Ramos (cell line): ENCODE measurements around the gene ZNF74.
"Not testable (repeated sequence)": the region's sequence is repeated elsewhere in the genome, so short reads cannot be mapped to it uniquely, and the experiment has no call there.

Experiments
- in situ Hi-C: fragments of 300-500 bp; cut with MboI; formaldehyde crosslinking; loops from one replicate; pipeline ENCODE4 v1.14.3; 2022; ENCODE audit warnings: low sequenced_read_pairs; ENCODE audit not compliant: unreplicated experiment

ZNF74 gene

GRCh38 chr22:20374130-20374529 lies 19.8 kb upstream of the ZNF74 start:
- in situ Hi-C loops: not testable (repeated sequence)

GRCh38 chr22:20376281-20376680 lies 17.7 kb upstream of the ZNF74 start:
- in situ Hi-C loops: not testable (repeated sequence)

DNA sequence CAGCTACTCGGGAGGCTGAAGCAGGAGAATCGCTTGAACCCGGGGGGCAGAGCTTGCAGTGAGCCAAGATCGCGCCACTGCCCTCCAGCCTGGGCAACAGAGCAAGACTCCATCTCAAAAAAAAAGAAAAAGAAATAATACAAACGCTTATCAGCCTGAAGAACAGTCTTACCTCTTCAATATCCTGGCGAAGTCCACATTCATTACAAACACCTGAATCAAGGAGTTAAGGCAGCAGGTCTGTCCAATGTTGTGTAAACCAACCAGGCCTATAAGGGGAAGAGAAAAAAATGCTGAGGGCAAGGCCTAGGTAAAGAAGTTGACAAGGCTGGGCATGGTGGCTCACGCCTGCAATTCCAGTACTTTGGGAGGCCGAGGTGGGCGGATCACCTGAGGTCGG lies 17.0 kb upstream of the ZNF74 start:
- in situ Hi-C loops: not testable (repeated sequence)

DNA sequence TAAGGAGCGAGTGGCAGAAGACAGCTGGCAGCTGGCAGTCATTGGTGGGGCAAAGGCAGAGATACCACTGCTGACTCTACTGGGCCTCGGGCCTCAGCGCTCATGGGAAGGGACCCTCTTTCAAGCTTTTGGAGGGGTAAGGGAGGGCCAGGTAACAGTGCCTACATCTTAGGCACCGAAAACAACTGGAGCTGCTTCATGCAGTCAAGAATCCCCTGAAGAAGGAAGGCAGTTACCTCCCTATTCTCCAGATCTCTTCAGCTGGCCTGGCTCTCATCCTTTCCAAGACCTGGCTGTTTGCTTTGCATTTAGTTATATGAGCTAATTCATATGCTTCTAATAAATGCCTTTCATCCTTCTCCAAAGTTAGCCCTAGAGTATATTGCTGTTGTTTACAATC lies 15.8 kb upstream of the ZNF74 start:
- in situ Hi-C loops: no loop called here

- in situ Hi-C loops: not testable (repeated sequence)
Measured at GRCh38 chr22:20378684-20379083, 15.3 kb upstream of the ZNF74 start.

DNA sequence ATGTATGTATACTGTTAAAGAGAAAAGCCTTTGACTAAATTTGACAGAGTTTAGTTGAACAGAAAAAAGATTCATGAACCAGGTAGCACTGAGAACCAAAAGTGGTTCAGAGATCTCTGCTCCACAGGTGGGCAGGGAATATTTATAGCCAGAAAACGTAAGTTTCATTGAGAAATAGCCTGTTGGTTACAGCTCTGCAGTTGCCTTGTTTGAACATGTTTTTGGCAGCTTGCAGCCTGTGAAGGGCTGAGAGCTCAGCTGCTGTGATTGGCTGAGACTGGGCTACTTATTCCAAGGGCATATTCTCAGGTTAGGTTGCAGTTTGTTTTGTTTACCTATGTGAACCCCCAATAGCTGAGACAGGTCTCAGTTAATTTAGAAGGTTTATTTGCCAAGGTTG lies 13.5 kb upstream of the ZNF74 start:
- in situ Hi-C loops: no loop called here

- in situ Hi-C loops: no loop called here
Measured at GRCh38 chr22:20383538-20383937, 10.4 kb upstream of the ZNF74 start.

DNA sequence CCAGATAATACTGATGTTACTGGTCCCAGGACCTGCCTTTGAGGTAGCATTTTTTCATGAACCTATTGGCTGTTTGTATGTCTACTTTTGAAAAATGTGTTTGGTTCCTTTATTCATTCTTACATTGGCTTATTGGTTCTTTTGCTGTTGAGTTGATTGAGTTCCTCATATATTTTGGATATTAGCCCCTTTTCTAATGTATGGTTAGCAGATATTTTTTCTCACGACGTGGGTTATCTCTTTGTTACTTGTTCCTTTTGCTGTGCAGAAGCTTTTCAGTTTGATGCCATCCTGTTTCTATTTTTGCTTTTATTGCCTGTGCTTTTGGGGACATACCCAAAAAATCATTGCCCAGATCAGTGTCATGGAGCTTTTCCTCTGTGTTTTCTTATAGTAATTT lies 9.8 kb upstream of the ZNF74 start:
- in situ Hi-C loops: no loop called here

DNA sequence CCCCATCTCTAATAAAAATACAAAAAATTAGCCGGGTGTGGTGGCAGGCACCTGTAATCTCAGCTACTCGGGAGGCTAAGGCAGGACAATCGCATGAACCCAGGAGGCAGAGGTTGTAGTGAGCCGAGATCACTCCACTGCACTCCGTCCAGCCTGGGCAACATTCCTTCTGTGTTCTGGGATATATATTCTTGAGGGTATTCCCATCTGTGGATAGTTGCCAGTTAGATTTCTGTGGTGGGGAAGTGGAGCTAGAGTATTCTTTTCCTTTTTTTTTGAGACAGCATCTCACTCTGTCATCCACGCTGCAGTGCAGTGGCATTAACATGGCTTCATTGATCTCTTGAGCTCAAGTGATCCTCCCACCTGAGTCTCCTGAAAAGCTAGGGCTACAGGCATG lies 9.1 kb upstream of the ZNF74 start:
- in situ Hi-C loops: no loop called here

DNA sequence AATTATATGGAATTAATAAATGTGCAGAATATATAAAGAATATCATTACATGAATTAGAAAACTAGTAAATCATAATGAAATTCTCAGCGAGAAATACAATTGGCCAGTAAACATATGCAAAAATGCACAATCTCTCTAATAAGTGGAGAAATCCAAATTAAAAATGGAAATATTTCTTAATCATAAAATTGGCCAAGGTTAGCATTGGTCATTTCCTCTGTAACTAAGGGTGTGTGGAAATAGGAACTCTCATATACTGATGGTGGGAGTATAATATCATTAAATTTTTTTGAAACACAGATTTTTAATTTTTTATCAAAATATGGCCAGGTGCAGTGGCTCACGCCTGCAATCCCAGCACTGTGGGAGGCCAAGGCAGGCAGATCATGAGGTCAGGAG lies 7.6 kb upstream of the ZNF74 start:
- in situ Hi-C loops: no loop called here

DNA sequence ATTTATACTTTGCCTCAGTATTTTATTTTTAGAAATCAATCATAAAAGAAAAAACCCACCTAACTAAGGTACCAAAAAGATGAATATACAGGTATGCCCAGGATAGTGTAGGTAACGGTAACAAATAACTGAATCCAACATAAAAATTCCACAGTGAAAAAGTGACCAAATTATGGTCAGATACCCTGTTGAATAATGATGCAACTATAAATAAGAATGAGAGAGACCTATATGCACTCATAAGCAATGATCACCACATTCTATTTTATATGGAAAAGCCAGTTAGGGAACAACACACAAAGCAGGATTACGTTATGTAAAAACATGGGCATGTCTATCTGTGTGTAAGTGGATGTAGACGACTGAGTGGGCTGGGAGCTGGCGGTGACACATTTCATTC lies 7.0 kb upstream of the ZNF74 start:
- in situ Hi-C loops: no loop called here

GRCh38 chr22:20388200-20388599 lies 5.8 kb upstream of the ZNF74 start:
- in situ Hi-C loops: no loop called here

DNA sequence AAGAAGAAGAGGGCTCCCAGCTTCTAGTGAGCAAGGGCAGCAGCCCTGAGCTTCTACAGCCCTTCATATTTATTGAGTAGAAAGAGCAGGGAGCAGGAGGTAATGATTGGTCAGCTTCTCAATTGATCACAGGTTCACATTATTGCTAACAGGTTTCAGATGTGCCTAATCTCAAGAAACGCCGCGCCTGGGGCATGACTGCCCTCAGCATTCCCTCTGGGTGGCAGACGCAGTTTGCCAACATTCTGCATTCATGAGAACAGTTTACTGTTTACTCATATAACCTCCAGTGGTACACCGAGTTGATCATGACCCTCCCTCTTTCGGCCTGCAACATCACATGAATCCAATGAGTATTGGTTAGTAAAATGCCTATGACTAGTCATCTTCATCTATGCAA lies 4.7 kb upstream of the ZNF74 start:
- in situ Hi-C loops: no loop called here

GRCh38 chr22:20390394-20390907 lies 3.5 kb upstream of the ZNF74 start:
- in situ Hi-C loops: no loop called here

DNA sequence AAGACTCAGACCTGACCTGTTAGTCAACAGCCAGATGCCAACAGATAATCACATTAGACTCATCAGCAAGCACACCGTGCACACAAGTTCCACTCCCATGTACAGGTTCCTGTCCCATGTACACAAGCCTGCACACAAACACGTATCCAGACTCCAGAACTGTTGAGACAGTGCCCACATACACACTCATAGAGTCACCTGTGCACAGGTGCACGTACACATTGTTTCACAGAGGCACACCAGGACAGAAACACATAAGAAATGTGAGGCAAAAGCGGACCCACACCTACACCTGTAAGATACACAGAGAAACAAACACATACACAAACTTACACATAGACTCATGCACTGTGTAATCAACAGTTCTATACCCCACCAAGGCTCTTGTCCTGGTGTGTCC lies 2.7 kb upstream of the ZNF74 start:
- in situ Hi-C loops: no loop called here

DNA sequence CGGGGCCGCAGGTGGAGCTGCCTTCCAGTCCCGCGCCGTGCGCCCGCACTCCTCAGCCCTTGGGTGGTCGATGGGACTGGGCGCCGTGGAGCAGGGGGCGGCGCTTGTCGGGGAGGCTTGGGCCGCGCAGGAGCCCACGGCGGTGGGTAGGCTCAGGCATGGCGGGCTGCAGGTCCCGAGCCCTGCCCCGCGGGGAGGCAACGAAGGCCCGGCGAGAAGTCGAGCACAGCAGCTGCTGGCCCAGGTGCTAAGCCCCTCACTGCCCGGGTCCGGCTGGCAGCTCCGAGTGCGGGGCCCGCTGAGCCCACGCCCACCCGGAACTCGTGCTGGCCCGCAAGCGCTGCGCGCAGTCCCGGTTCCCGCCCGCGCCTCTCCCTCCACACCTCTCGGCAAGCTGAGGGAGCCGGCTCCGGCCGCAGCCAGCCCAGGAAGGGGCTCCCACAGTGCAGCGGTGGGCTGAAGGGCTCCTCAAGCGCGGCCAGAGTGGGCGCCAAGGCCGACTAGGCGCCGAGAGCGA lies 1.5 kb upstream of the ZNF74 start:
- in situ Hi-C loops: not testable (repeated sequence)

- in situ Hi-C loops: no loop called here
Measured at GRCh38 chr22:20392983-20393704, 807 bp upstream of the ZNF74 start.

DNA sequence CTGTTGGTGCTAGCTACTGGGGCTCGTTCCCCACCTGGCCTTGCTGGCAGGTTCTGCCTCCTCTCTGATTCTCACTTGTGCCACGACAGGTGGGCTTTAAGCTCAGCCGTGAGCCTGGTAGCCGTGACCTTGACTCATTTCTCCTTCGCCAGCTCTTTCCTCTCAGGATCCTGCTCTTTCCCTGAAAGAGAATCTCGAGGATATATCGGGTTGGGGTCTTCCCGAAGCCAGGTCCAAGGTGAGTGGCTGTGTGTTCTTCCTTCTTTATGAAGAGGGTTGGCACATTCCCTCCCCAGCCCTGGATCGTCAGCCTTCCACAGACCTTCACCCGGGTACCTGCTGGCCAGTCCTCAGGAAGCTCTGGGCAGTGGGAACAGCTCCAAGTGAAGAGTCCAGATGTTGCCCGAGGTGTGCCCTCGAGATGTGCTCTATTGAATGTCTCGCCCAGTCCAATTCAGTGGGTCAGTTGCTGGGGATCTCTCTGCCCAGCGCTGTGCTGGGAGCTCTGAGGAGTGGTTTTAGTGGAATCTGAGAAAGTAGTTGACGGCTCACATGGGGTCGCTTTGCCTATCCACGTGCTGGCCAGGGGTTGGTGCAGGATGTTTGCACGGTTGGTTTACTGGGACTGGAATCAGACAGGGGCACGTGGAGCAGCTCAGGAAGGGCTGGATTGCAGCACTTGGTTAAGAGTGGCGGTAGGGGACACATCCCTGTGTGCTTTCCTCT lies 1.4 kb downstream of the ZNF74 start:
- in situ Hi-C loops: no loop called here

- in situ Hi-C loops: no loop called here
Measured at GRCh38 chr22:20395907-20396287, 1.9 kb downstream of the ZNF74 start.

DNA sequence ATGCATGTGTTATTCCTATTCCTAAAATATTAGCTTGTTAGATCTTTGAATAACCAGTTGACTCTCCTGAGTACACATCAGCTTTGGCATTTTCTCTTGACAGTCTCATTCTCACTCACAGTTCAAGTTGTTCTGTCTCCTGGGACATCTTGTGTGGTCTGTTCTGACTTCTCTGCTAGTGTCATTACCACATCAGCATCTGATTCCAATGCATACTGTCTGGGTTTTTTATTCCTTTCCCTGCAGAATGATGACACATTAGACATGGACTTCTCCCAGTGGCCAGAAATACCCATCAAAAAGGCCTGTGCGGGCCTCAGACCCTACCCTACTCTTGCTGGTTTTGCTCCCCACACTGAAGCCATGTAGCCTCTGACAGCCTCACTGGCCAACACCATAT lies 2.7 kb downstream of the ZNF74 start:
- in situ Hi-C loops: no loop called here

DNA sequence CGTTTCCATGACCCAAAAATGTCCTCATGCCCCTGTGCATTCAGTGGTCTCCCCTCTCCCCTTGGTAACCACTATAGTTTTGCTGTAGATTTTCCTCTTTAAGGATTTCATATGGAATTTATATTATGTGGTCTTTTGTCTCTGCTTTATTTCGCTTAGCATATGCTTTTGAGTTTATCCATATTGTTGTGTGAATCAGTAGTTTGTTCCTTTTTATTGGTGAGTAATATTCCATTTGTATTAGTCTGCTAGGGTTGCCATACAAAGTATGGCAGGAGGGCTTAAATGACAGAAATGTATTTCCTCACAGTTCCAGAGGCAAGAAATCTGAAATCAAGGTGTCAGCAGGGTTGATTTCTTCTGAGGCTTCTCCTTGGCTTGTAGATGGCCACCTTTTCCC lies 3.5 kb downstream of the ZNF74 start:
- in situ Hi-C loops: no loop called here

GRCh38 chr22:20398420-20398819 lies 4.5 kb downstream of the ZNF74 start:
- in situ Hi-C loops: no loop called here
